ENCODE data around the gene RIOK3.

GRCh38 chr18:23512641-23513040 lies 59.6 kb downstream of the RIOK3 start:
- no peak for TF ChIP-seq ZFP3 (CRISPR knock-in tag; IDR thresholded peaks at IDR 0.05)
- no peak for TF ChIP-seq CREB5 (CRISPR knock-in tag; IDR thresholded peaks at IDR 0.05; ENCODE audit: low read depth)
- no peak for TF ChIP-seq TSHZ2 (CRISPR knock-in tag; IDR thresholded peaks at IDR 0.05)
